ENCODE data around the gene TUBGCP3. TPM values are rescaled to one million over a fixed set of nuclear protein-coding genes. Genes with fewer than 3 reads are reported as not detected.

Gene TUBGCP3
- total RNA-seq, 2 donors from 2014 or later, result 24.9 to 39.4 TPM

- H3K4me3 ChIP-seq, result no peak overlapping the region
- no peaks in the 10 kb centered on the region for H3K9me3 ChIP-seq
- TF ChIP-seq CTCF (IDR thresholded peaks at IDR 0.05), result no peak
- no peaks in the 10 kb centered on the region for H3K27me3 ChIP-seq
- H3K4me1 ChIP-seq, result no peaks in the 10 kb centered on the region
- no peak overlapping the region for H3K9ac ChIP-seq (ENCODE audit: low read depth in 2 of 2, low read length in 2 of 2)
- no peak overlapping the region for H3K27ac ChIP-seq
- no peak for DNase-seq
- intact Hi-C loops (cut with DNase I), result no loop called here
- H3K36me3 ChIP-seq, result no peaks in the 10 kb centered on the region
Observed at GRCh38 chr13:112453207-112453829, 134.6 kb downstream of the TUBGCP3 start.

- no peaks in the 10 kb centered on the region for H3K27me3 ChIP-seq
- no peak overlapping the region for H3K4me3 ChIP-seq
- no peaks in the 10 kb centered on the region for H3K9me3 ChIP-seq
- no peak for TF ChIP-seq CTCF (IDR thresholded peaks at IDR 0.05)
- H3K9ac ChIP-seq (ENCODE audit: low read depth in 2 of 2, low read length in 2 of 2), result no peak overlapping the region
- H3K27ac ChIP-seq, result no peak overlapping the region
- intact Hi-C loops (cut with DNase I), result no loop called here
- DNase-seq, result peak; percentile 12
- no peaks in the 10 kb centered on the region for H3K4me1 ChIP-seq
- H3K36me3 ChIP-seq, result no peaks in the 10 kb centered on the region
Observed at GRCh38 chr13:112452380-112453206, 135.4 kb downstream of the TUBGCP3 start.

- H3K36me3 ChIP-seq, result no peaks in the 10 kb centered on the region
- no peak overlapping the region for H3K27ac ChIP-seq
- H3K4me3 ChIP-seq, result no peak overlapping the region
- DNase-seq, result peak; percentile 12
- H3K4me1 ChIP-seq, result no peaks in the 10 kb centered on the region
- H3K27me3 ChIP-seq, result no peaks in the 10 kb centered on the region
- no peak for TF ChIP-seq CTCF (IDR thresholded peaks at IDR 0.05)
- no peaks in the 10 kb centered on the region for H3K9me3 ChIP-seq
- intact Hi-C loops (cut with DNase I), result no loop called here
- H3K9ac ChIP-seq (ENCODE audit: low read depth in 2 of 2, low read length in 2 of 2), result no peak overlapping the region
Observed at GRCh38 chr13:112451512-112452379, 136.2 kb downstream of the TUBGCP3 start.

GRCh38 chr13:112450904-112451240 is 137.1 kb downstream of the TUBGCP3 start:
- intact Hi-C loops (cut with DNase I), result no loop called here
- H3K9me3 ChIP-seq, result no peaks in the 10 kb centered on the region
- H3K36me3 ChIP-seq, result no peaks in the 10 kb centered on the region
- no peaks in the 10 kb centered on the region for H3K4me1 ChIP-seq
- TF ChIP-seq CTCF (IDR thresholded peaks at IDR 0.05), result no peak
- no peak overlapping the region for H3K9ac ChIP-seq (ENCODE audit: low read depth in 2 of 2, low read length in 2 of 2)
- no peak overlapping the region for H3K27ac ChIP-seq
- DNase-seq, result no peak
- H3K27me3 ChIP-seq, result no peaks in the 10 kb centered on the region
- no peak overlapping the region for H3K4me3 ChIP-seq

- DNase-seq, result peak; percentile 3
- Histone ChIP-seq H3K27ac (no peak overlapping the region), H3K36me3 (no peaks in the 10 kb centered on the region), H3K9me3 (no peaks in the 10 kb centered on the region), H3K4me1 (no peaks in the 10 kb centered on the region), H3K27me3 (no peaks in the 10 kb centered on the region), H3K4me3 (no peak overlapping the region), H3K9ac (ENCODE audit: low read depth in 2 of 2, low read length in 2 of 2) (no peak overlapping the region)
- no peak for TF ChIP-seq CTCF (IDR thresholded peaks at IDR 0.05)
- intact Hi-C loops (cut with DNase I), result no loop called here
Observed at GRCh38 chr13:112450118-112450903, 137.6 kb downstream of the TUBGCP3 start.

Data from colonic mucosa (tissue), 4 donors.